Measurements from ENCODE around the gene OLR1. TPM values are rescaled to one million over a fixed set of nuclear protein-coding genes. Genes with fewer than 3 reads are reported as not detected.

OLR1 gene
- total and polyA plus RNA-seq, 8 donors = 0.28 to 34.3 (median 0.81) TPM

GRCh38 chr12:10165421-10165820, 6.5 kb downstream of the OLR1 start:
- WGBS, 2 donors = 0% methylated on average over 1 of the region's 1 CpG
- no peaks in the 10 kb centered on the region for H3K27me3 ChIP-seq
- H3K4me3 ChIP-seq = no peak overlapping the region
- H3K27ac ChIP-seq = no peak overlapping the region
- no peak for DNase-seq
- no peak for TF ChIP-seq CTCF (IDR thresholded peaks at IDR 0.05)
- no peaks in the 10 kb centered on the region for H3K36me3 ChIP-seq
- H3K4me1 ChIP-seq = no peaks in the 10 kb centered on the region
- ATAC-seq = no peak
- no peak for FAIRE-seq
- intact Hi-C loops (cut with DNase I) = no loop called here
- H3K9me3 ChIP-seq = no peaks in the 10 kb centered on the region

- Histone ChIP-seq H3K27me3 (no peaks in the 10 kb centered on the region), H3K36me3 (no peaks in the 10 kb centered on the region), H3K4me3 (no peak overlapping the region), H3K27ac (no peak overlapping the region), H3K4me1 (no peaks in the 10 kb centered on the region), H3K9me3 (no peaks in the 10 kb centered on the region)
- intact Hi-C loops (cut with DNase I) = no loop called here
- ATAC-seq (no peak), DNase-seq (no peak), FAIRE-seq (no peak)
- 66 to 67% methylated on average over 3 of the region's 3 CpGs for WGBS, 2 donors
- TF ChIP-seq CTCF (IDR thresholded peaks at IDR 0.05) = no peak
Observed at GRCh38 chr12:10163084-10163483, 8.8 kb downstream of the OLR1 start.

GRCh38 chr12:10160617-10161385, 11.1 kb downstream of the OLR1 start:
- ATAC-seq (peak in 2 of 4 donors; percentile 38 to 57), FAIRE-seq (no peak)
- H3K27ac ChIP-seq = no peak overlapping the region

GRCh38 chr12:10159280-10159679, 12.7 kb downstream of the OLR1 start:
- Histone ChIP-seq H3K36me3 (no peaks in the 10 kb centered on the region), H3K4me1 (no peaks in the 10 kb centered on the region), H3K27ac (no peak overlapping the region), H3K27me3 (no peaks in the 10 kb centered on the region), H3K4me3 (no peak overlapping the region), H3K9me3 (no peaks in the 10 kb centered on the region)
- no peak for TF ChIP-seq CTCF (IDR thresholded peaks at IDR 0.05)
- FAIRE-seq (no peak), ATAC-seq (no peak), DNase-seq (no peak)
- intact Hi-C loops (cut with DNase I) = loop anchor here in 1 of 3 donors (5.0 kb wide), 1 partner anchor 33 kb away; no protein-coding TSS in a partner anchor
- WGBS, 2 donors = 32 to 48% methylated on average over 3 of the region's 3 CpGs

More at GRCh38 chr12:10160617-10161385, 11.1 kb downstream of the OLR1 start:
- Histone ChIP-seq H3K9me3 (no peaks in the 10 kb centered on the region), H3K4me3 (no peak overlapping the region), H3K27me3 (no peaks in the 10 kb centered on the region), H3K36me3 (no peaks in the 10 kb centered on the region), H3K4me1 (no peaks in the 10 kb centered on the region)
- 46 to 52% methylated on average over 7 of the region's 7 CpGs for WGBS, 2 donors
- intact Hi-C loops (cut with DNase I) = no loop called here
- no peak for DNase-seq
- TF ChIP-seq CTCF (IDR thresholded peaks at IDR 0.05) = no peak

- intact Hi-C loops (cut with DNase I) = loop anchor here in 1 of 3 donors (5.0 kb wide), 1 partner anchor 34 kb away; no protein-coding TSS in a partner anchor
- H3K4me1 ChIP-seq = peaks cover 0 to 5% (median 0%) of the 10 kb centered on the region in 3 donors
- H3K27ac ChIP-seq = no peak overlapping the region
- H3K27me3 ChIP-seq = no peaks in the 10 kb centered on the region
- DNase-seq (no peak), ATAC-seq (no peak), FAIRE-seq (no peak)
- H3K36me3 ChIP-seq = no peaks in the 10 kb centered on the region
- WGBS, 2 donors = 62 to 76% methylated on average over 2 of the region's 2 CpGs
- H3K4me3 ChIP-seq = no peak overlapping the region
- no peaks in the 10 kb centered on the region for H3K9me3 ChIP-seq
- TF ChIP-seq CTCF (IDR thresholded peaks at IDR 0.05) = no peak
Observed at GRCh38 chr12:10158406-10158805, 13.5 kb downstream of the OLR1 start.

All from pancreas (tissue), 10 donors.